HepG2 (cell line): ENCODE measurements around the gene HERC4. TPM values are rescaled to one million over a fixed set of nuclear protein-coding genes. Genes with fewer than 3 reads are reported as not detected.

ENCODE experiments used
- ATAC-seq: fragments of 200-7000 bp; cut with Tn5 transposase; 3 replicates; pipeline ENCODE4 v1.9.1; 2020; ENCODE audit warnings: mild to moderate bottlenecking, moderate library complexity
- BruUV-seq: library from RNA; stranded (reverse); fragments of 400-500 nt; replicated peaks from 2 replicates; lab custom pipeline; 2021; lab: Mats Ljungman, UMichigan
- CTCF ChIA-PET: fragments of 300-600 bp; formaldehyde crosslinking; extraction: SDS; loops from one replicate; lab custom pipeline; 2021; ENCODE audit warnings: low total read pairs, inconsistent platforms, low intra/inter-chr PET ratio; lab: Yijun Ruan, JAX
- POLR2A ChIA-PET: fragments of 350-600 bp; sonication (Branson Sonifier 250); formaldehyde crosslinking; loops from one replicate; lab custom pipeline; 2020; ENCODE audit warnings: antibody characterized with exemption, inconsistent platforms; lab: Yijun Ruan, JAX
- DNase-seq: peaks from one replicate; pipeline ENCODE4 v3.0.0-alpha.2; 2015; ENCODE audit warnings: low spot score
- FAIRE-seq: peaks from 3 replicates; lab custom pipeline; 2011; peaks lifted over from hg19 to GRCh38; lab: Jason Lieb, UNC
- H2AFZ ChIP-seq: one replicate; pipeline ENCODE4 v1.6.1; 2011; ENCODE audit warnings: low read length, inconsistent platforms
- H3K27ac ChIP-seq: fragments of 300-600 bp; 3 replicates; pipeline ENCODE4 v1.8.0; 2011; ENCODE audit warnings: mixed run types, mild to moderate bottlenecking, mixed read lengths, low read length, inconsistent platforms; ENCODE audit not compliant: insufficient read depth; ENCODE audit errors: extremely low read length
- H3K27me3 ChIP-seq, 2 experiments: fragments of 200-600 bp in 1 of 2; 2 replicates in 1 of 2; 3 replicates in 1 of 2; pipeline versions ENCODE4 v1.6.0 to v1.8.0; 2011; ENCODE audit warnings: low read length in 2 of 2, mild to moderate bottlenecking in 2 of 2, moderate library complexity in 2 of 2, inconsistent platforms in 1 of 2; ENCODE audit not compliant: insufficient read depth in 2 of 2, control insufficient read depth in 1 of 2
- H3K36me3 ChIP-seq, 2 experiments: fragments of 200-600 bp in 1 of 2; replicated peaks in 1 of 2; 2 replicates in 1 of 2; 3 replicates in 1 of 2; pipeline versions ENCODE4 v1.5.1 to v1.8.0; 2011; ENCODE audit warnings: low read length in 2 of 2, inconsistent platforms in 1 of 2; ENCODE audit not compliant: insufficient read depth in 2 of 2, control insufficient read depth in 1 of 2
- H3K4me1 ChIP-seq: 2 replicates; pipeline ENCODE4 v1.5.1; 2012; ENCODE audit warnings: low read length, inconsistent platforms; ENCODE audit not compliant: insufficient read depth
- H3K4me2 ChIP-seq: 2 replicates; pipeline ENCODE4 v1.6.0; 2011; ENCODE audit warnings: low read depth, low read length, inconsistent platforms
- H3K4me3 ChIP-seq, 3 experiments: fragments of 200-600 bp in 1 of 3; sonication (generic), shearing (Covaris generic) in 1 of 3; replicated peaks in 1 of 3; 2 replicates each; pipeline ENCODE4 v1.5.1; 2011 to 2016; ENCODE audit warnings: low read length in 3 of 3, inconsistent platforms in 2 of 3, low read depth in 2 of 3, mild to moderate bottlenecking in 2 of 3, control low read depth in 1 of 3, mixed read lengths in 1 of 3; ENCODE audit not compliant: insufficient read depth in 1 of 3
- H3K79me2 ChIP-seq: one replicate; pipeline ENCODE4 v1.6.1; 2011; ENCODE audit warnings: low read length, inconsistent platforms; ENCODE audit not compliant: insufficient read depth
- H3K9ac ChIP-seq: 2 replicates; pipeline ENCODE4 v1.6.0; 2011; ENCODE audit warnings: mild to moderate bottlenecking, low read depth, low read length, inconsistent platforms; ENCODE audit not compliant: insufficient read depth
- H3K9me3 ChIP-seq: 2 replicates; pipeline ENCODE4 v1.5.1; 2012; ENCODE audit warnings: mild to moderate bottlenecking, low read length
- H4K20me1 ChIP-seq: 2 replicates; pipeline ENCODE4 v1.6.0; 2011; ENCODE audit warnings: inconsistent platforms, mild to moderate bottlenecking, low read length, moderate library complexity; ENCODE audit not compliant: insufficient read depth
- CSRNP1 ChIP-seq: sonication (generic); formaldehyde crosslinking; IDR thresholded peaks from 2 replicates; pipeline ENCODE4 v1.8.1; 2023; ENCODE audit warnings: mild to moderate bottlenecking, missing genetic modification reagents
- MAFF ChIP-seq: IDR thresholded peaks from 2 replicates; pipeline ENCODE4 v1.6.1; 2011; ENCODE audit warnings: low read depth, low read length, improper control_type of control experiment
- MAFK ChIP-seq, 2 experiments: IDR thresholded peaks in 1 of 2; conservative IDR thresholded peaks in 1 of 2; 2 replicates each; pipeline ENCODE4 v1.6.1; 2011; ENCODE audit warnings: improper control_type of control experiment in 2 of 2, low read length in 2 of 2
- ZFP91 ChIP-seq: sonication (generic); formaldehyde crosslinking; IDR thresholded peaks from 2 replicates; pipeline ENCODE4 v1.9.0; 2022; ENCODE audit warnings: missing genetic modification reagents, mild to moderate bottlenecking, borderline replicate concordance
- WGBS: methylation state at CpG from one replicate; pipeline ENCODE4 v1.1.6; 2017; ENCODE audit warnings: low lambda C conversion rate; 5-methylcytosine and 5-hydroxymethylcytosine counted together
- in situ Hi-C: cut with HindIII; loops from 2 replicates; pipeline ENCODE4 v1.10.0; 2017; ENCODE audit warnings: low pct_unique_long_range_greater_than_20kb; ENCODE audit not compliant: extremely low pct_ligation_motif_present
- intact Hi-C: fragments of 100-400 bp; cut with micrococcal nuclease; formaldehyde crosslinking; loops from one replicate; pipeline ENCODE4 v1.10.0; 2022; ENCODE audit not compliant: unreplicated experiment
- polyA plus RNA-seq, 8 experiments: library from polyadenylated mRNA; depleted of rRNA in 3 of 8; stranded (reverse) in 7 of 8; unstranded in 1 of 8; fragments of >200 nt; fragmentation: Illumina TruSeq in 4 of 8; extraction: Trizol in 4 of 8; gene quantifications; 2 replicates each; pipeline versions ENCODE4 v1.2.1 to v1.2.3, GENCODE V29; 2011 to 2016; ENCODE audit warnings: low read depth in 4 of 8, missing spikeins in 1 of 8, mixed read lengths in 1 of 8; ENCODE audit not compliant: insufficient read depth in 1 of 8
- total RNA-seq, 5 experiments: library from RNA; depleted of rRNA; stranded (reverse); fragments of >200 nt; fragmentation: Illumina TruSeq; extraction: Trizol; gene quantifications; 2 replicates each; pipeline ENCODE4 v1.2.3, GENCODE V29; 2016; ENCODE audit warnings: low read depth in 1 of 5

Gene HERC4
- total and polyA plus RNA-seq, 2 of the 13 experiments (the other 11 are each of a cell fraction or from before 2014, with no cell fraction given), result 9.8 to 20.2 TPM

DNA sequence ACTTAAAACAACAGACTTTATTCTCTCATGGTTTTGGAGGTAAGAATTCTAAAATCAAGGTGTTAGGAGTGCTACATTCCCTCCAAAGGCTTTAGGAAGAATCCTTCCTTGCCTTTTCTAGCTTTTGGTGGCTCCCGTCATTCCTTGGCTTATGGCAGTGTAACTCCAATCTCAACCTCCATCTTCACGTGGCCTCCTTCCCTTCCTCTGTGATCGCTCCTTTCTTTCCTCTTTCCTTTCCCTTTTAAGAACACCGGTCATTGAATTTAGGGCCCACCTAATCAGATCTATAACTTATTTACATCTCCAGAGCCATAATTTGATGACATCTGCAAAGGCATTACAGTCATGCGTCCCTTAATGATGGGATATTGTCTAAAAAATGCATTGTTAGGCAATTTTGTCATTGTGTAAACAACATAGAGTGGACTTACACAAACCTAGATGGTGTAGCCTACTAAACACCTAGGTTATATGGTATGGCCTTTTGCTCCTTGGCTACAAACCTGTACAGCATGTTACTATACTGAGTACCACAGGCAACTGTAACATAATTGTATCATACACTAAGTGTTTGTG, 5.9 kb upstream of the HERC4 start:
- intact Hi-C loops (no loop called here), in situ Hi-C loops (loop anchor here (10.0 kb wide), 1 partner anchor 124 kb away; no protein-coding TSS in a partner anchor)
- POLR2A ChIA-PET, result no interaction called here
- Histone ChIP-seq H3K36me3 (no peaks in the 10 kb centered on the region), H3K4me3 (no peak overlapping the region), H3K4me2 (no peak overlapping the region), H3K79me2 (no peaks in the 10 kb centered on the region), H4K20me1 (no peaks in the 10 kb centered on the region), H2AFZ (peak overlapping the region; percentile 6), H3K9ac (no peak overlapping the region), H3K4me1 (no peaks in the 10 kb centered on the region), H3K27me3 (no peaks in the 10 kb centered on the region), H3K27ac (no peak overlapping the region), H3K9me3 (no peaks in the 10 kb centered on the region)
- peak; percentile 38 to 46; a peak in 2 of 4 replicates for TF ChIP-seq MAFK (conservative IDR thresholded peaks at IDR 0.05 in 1 of 2, IDR thresholded peaks at IDR 0.05 in 1 of 2; ENCODE audit: low read length in 2 of 2)
- 0 out of 2 replicates have a peak, but pooled peaks have one; percentile 23 for TF ChIP-seq MAFF
- TF ChIP-seq ZFP91 (CRISPR knock-in tag), result no peak
- no peak for TF ChIP-seq CSRNP1 (CRISPR knock-in tag)
- DNase-seq, result no peak
- no TSS peak for BruUV-seq
- FAIRE-seq, result no peak
- WGBS, result 38% methylated on average over 5 of the region's 5 CpGs
- CTCF ChIA-PET, result no interaction called here
- no peak for ATAC-seq
